ENCODE measurements around the gene PDF.

The PDF gene

DNA sequence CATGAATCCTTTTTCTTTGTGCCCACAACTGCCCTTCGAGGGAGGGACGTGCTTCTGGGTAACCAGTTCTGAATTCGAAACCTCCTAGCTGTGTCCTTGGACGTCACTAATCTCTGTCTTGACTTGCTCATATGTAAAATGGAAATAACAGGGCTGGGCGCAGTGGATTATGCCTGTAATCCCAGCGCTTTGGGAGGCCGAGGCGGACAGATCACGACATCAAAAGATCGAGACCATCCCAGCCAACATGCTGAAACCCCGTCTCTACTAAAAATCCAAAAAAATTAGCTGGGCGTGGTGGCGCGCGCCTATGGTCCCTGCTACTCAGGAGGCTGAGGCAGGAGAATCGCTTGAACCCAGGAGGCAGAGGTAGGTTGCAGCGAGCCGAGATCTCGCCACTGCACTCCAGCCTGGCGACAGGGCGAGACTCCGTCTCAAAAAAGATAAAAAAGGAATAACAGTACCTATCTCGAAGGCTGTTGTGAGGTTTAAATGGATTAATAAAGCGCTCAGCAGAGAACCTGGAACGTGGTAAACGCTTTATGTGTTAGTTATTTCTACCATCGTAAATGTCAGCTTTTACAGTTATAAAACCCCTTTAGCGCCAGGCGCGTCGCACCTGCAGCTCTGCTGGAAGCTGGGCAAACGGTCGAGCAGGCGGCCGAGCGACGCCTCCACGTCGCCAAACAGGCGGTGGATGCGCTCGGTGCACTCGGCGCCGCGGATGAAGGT is 8.3 kb upstream of the PDF start:
- DNase-seq, result no peak

DNA sequence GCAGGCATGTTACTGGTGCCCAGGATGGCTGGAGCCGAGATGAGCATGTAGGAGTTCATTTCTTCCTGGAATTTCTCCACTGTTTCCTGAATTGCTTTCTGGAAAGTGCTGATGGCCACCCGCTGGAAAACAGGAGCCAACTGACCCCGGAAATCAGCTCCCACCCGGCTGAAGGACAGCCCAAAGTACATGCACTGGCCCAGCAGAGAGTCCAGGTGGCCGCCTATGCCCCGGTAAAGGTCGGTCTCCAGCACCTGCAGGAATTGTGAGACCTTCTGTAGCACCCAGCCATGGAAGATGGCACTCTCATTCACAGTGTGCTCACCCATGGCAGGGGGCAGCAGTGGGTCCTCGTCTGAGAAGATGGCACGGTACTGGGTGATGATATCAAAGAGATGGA is 4.3 kb upstream of the PDF start:
- no peak for DNase-seq

- no peak for DNase-seq
These were observed 761 bp downstream of the PDF start for GRCh38 chr16:69329369-69330285.

DNA sequence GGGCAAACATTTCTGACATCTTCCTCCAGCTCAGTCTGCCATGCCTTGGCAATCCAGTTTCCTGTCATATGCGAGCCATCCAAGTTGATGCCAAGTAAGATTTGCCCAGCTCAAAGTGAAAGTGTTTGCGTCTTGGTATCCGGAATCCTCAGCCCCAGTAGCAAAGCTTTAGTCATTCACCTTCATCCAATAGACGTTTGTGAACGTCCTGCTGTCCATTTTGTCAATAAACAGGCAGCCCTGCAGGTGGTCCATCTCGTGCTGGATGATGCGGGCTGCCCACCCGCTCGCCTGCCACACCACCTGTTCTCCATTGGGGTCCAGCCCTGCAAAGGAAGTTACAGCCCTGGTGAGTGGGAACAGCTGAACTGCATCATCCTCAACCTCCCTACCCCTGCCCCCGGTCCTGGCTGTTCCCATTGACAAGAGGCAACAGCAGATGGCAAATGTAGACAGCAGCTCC is 1.5 kb downstream of the PDF start:
- no peak for DNase-seq

DNA sequence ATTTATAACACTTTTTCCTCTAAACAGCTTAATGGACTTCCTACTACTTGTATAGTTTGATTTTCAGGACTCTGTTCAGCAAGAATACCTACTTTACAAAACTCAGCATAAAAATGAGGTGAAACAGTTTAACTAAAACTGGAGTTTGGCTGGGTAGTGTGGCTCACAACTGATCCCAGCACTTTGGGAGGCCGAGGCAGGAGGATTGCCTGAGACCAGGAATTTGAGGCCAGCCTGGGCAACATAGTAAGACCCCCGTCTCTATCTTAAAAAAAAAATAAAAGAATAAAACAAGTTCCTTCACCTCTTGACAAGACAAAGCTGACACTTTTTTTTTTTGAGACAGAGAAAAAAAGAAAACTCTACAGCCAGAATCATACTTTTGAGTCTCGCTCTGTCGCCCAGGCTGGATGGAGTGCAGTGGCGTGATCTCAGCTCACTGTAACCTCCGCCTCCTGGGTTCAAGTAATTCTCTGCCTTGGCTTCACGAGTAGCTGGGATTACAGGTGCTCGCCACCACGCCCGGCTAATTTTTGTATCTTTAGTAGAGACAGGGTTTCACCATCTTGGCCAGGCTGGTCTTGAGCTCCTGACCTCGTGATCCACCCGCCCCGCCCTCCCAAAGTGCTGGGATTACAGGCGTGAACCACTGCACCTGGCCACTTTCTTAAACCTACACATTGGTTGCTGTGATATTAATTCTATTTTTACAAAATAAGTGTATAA is 2.6 kb downstream of the PDF start:
- no peak for DNase-seq

DNA sequence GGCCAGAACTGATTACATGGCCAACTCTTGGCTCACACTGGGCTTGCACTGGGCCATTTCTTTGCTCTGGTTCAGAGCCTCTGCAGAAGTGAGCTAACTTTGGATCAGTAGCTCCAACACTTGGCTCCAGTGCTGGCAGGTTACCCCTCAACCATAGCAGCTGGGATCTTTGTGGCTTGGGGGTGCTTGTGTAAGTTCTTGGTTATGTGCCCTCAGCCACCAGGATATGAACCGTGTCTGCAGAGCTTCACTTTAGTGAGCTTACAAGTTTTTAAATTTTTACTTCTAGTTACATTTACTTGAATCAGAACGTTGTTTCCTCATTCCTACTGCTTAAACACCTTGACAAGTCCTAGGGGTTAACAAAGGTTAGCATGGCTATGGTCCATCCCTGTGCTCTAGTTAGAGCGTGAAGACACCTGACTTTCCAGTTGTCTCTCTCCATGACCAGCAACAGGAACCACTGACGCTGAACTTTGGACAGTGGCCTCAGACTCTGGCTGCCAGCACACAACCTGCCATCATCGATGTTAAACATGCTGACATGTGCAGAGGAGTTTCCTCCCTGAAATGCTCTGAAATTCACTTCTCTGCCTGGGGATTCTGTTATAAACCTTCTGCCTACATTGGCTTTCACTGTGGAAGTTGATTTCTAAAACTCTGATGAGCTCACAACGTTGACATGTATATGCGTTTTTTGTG is 4.1 kb downstream of the PDF start:
- no peak for DNase-seq

- no peak for DNase-seq
These were observed 4.6 kb downstream of the PDF start for GRCh38 chr16:69325784-69326171.

DNA sequence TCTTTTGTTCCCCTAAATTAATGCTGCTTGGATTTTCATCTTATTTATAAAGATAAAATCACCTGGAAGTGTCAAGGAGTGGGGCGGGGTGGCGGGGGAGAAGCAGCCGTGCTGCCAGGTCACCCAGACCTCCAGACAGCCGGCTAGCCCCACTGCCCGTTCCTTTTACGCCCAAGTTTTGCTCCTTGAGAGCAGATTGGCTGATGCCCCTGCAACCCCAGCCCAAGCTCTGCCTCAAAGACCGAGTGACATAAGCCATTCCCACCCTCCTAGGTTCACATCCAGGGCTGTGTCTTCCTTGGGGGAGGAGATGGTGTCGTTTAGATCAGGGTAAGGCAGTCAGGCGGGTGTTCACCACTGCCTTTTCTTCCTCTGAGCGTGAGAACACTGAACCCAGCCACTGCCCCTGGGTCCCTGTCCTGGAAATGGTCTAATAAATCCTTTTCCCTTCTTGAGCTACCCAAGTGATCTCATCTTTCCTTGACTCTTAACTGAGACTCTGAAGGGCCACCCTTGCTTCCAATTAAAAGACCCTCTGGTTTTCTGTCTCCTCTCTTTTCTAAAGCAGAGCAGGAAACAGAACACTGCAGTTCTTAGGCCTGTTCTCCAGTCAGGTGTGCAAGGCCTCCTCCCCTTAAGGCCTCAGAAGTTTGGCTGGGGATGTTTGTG is 5.7 kb downstream of the PDF start:
- no peak for DNase-seq

GRCh38 chr16:69324013-69324531 is 6.3 kb downstream of the PDF start:
- peak; percentile 40 to 42 for DNase-seq

GRCh38 chr16:69323415-69323814 is 7.0 kb downstream of the PDF start:
- DNase-seq, result no peak

GRCh38 chr16:69322343-69322742 is 8.0 kb downstream of the PDF start:
- no peak for DNase-seq

DNA sequence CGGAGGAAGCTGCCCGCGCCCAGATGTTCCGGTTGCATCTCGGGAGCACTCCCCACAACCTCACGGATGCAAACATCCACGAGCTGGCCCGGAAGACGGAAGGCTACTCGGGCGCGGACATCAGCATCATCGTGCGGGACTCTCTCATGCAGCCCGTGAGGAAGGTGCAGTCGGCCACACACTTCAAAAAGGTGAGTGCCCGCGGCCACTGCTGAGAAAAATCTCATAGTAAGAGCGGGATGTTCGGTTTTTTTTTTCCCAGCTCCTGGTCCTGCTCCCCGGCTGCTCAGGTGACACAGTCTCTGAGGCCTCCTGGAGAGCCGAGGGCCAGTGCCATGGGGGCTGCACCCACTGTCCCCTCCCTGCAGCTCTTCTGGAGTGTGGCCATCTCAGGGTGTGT is 9.3 kb downstream of the PDF start:
- DNase-seq, result no peak

DNA sequence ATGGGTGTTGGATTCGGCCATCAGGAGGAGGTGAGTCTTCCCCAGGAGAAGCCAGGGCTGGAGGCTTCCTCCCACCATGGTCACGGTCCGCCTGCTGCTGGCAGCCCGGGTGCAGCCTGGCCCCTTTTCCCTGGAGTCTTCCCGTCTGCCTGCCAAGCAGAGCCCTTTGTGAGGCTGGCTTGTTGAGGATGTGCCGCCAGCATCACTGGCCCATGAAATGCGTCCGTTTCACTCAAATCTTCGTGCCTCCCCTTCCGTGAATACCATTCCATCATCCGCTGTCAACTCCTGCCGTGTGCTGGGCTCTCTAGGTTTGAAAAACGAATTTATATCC is 9.7 kb downstream of the PDF start:
- DNase-seq, result no peak

GRCh38 chr16:69319826-69320739 is 10.3 kb downstream of the PDF start:
- no peak for DNase-seq

DNA sequence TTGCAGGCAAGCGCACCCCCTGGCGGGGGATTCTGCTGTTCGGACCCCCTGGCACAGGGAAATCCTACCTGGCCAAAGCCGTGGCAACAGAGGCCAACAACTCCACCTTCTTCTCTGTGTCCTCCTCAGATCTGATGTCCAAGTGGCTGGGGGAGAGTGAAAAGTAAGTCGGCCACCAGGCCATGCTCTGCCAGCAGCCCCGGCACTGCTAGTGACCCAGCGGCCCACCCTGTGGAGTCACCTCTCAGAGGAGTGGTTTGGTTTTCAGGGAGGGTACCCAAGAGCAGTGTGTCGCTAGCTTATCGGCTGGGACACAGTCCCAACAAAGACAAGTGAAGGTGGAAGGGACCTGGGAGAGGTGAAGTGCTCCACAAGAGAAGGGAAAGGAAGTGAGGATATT is 11.0 kb downstream of the PDF start:
- DNase-seq, result no peak

GRCh38 chr16:69318911-69319289 is 11.5 kb downstream of the PDF start:
- no peak for DNase-seq

DNA sequence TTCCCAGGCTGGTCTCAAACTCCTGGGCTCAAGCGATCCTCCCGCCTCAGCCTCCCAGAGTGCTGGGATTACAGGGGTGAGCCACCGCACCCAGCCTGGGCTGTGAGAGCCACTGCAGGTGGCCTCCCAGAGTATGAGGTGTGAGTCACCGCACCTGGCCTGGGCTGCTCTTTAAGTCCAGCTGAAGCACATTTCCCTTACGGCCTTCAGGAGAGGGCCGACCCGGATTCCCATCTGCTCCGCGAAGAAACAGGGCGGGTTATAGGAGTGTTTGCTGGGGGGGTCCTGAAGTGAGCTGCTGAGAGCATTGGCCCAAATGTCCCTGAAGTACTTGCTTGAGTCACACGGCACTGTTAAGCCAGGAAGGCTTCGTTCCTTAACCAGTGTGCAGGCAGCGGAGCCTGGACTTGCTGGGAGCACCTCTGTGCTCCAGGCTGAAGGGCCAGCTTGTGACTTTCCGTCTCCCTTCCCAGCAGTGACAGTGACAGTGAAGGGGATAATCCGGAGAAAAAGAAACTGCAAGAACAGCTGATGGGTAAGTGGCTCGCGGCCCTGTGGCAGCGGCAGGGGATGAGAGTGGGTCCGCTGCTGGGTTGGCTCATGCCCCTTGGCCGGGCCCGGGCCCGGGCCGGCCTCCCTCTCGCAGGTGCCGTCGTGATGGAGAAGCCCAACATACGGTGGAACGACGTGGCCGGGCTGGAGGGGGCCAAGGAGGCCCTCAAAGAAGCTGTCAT is 12.0 kb downstream of the PDF start:
- no peak for DNase-seq

- DNase-seq, result no peak
These were observed 13.8 kb downstream of the PDF start for GRCh38 chr16:69316595-69317034.

DNA sequence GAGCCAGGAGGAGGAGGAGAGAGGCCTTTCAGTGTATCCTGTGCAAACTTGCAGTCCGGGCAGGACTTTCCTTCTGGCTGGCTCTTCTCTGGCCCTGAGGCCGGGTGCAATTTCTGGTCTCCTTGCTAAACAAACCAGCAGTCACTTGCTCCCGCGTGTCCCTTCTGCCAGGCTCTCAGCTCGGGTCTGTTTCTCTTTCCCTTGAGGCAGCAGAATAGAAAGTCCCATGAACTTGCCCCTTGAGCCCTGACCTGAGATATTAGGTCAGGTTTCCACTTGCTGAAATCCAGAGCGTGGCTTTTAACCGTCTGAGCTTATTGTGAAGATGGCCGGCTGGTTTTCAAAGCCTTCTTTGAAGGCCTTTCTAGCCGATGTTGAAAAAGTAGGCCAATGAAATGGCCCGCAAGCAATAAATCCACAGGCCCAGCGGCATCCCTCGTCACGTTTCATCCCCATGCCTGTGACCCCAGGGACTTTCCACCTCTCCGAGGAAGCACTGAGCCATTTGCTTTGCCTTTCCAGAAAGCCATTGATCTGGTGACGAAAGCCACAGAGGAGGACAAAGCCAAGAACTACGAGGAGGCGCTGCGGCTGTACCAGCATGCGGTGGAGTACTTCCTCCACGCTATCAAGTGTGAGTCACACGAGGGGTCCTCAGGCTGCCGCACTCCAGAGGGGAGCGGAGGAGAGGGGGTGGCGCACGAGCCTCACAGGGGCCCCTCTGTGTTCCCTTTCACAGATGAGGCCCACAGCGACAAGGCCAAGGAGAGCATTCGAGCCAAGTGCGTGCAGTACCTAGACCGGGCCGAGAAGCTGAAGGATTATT is 14.7 kb downstream of the PDF start:
- no peak for DNase-seq

Data from inflammatory macrophage treated with lipopolysaccharide for 1 hour (primary cell).